Panc1 (cell line): Measurements from ENCODE around the gene MID2. TPM values are rescaled to one million over a fixed set of nuclear protein-coding genes. Genes with fewer than 3 reads are reported as not detected.

Source experiments
- ATAC-seq: fragments of 200-7000 bp; cut with Tn5 transposase; 2 replicates; pipeline ENCODE4 v1.9.1; 2020; ENCODE audit warnings: mild to moderate bottlenecking, moderate library complexity
- BruUV-seq: library from RNA; stranded (reverse); fragments of 400-500 nt; replicated peaks from 2 replicates; lab custom pipeline; 2021; lab: Mats Ljungman, UMichigan
- CTCF ChIA-PET: fragments of 300-600 bp; sonication (Branson Sonifier 250); formaldehyde crosslinking; loops from one replicate; lab custom pipeline; 2022; ENCODE audit warnings: antibody characterized with exemption; lab: Charles Lee
- POLR2A ChIA-PET: fragments of 300-600 bp; sonication (Branson Sonifier 250); formaldehyde crosslinking; loops from one replicate; lab custom pipeline; 2022; ENCODE audit warnings: antibody characterized with exemption; lab: Charles Lee
- DNase-seq: peaks from one replicate; pipeline ENCODE4 v3.0.0-alpha.2; 2010; ENCODE audit warnings: low read depth, low spot score
- H3K27ac ChIP-seq: 2 replicates; pipeline ENCODE4 v1.5.1; 2011; ENCODE audit warnings: mild to moderate bottlenecking, low read length, inconsistent platforms
- H3K27me3 ChIP-seq: fragments of 200-500 bp; sonication (Bioruptor generic); 2 replicates; pipeline ENCODE4 v1.6.0; 2014; ENCODE audit warnings: low read length, inconsistent platforms; ENCODE audit not compliant: control insufficient read depth, insufficient read depth
- H3K36me3 ChIP-seq: fragments of 200-500 bp; sonication (Bioruptor generic); 2 replicates; pipeline ENCODE4 v1.5.1; 2014; ENCODE audit warnings: inconsistent platforms, mild to moderate bottlenecking, low read length, moderate library complexity; ENCODE audit not compliant: control insufficient read depth, insufficient read depth
- H3K4me1 ChIP-seq: 2 replicates; pipeline ENCODE4 v1.5.1; 2011; ENCODE audit warnings: inconsistent platforms, mild to moderate bottlenecking, low read length, moderate library complexity; ENCODE audit not compliant: control insufficient read depth, insufficient read depth
- H3K4me3 ChIP-seq, 2 experiments: 2 replicates each; pipeline ENCODE4 v1.5.1; 2011 to 2012; ENCODE audit warnings: low read depth in 2 of 2, low read length in 2 of 2, mild to moderate bottlenecking in 2 of 2, inconsistent platforms in 1 of 2, moderate library complexity in 1 of 2
- H3K9me3 ChIP-seq: fragments of 200-500 bp; sonication (Bioruptor generic); 2 replicates; pipeline ENCODE4 v1.5.1; 2014; ENCODE audit warnings: low read depth, mild to moderate bottlenecking, inconsistent platforms, low read length, moderate library complexity; ENCODE audit not compliant: control insufficient read depth, insufficient read depth
- POLR2AphosphoS5 ChIP-seq: IDR thresholded peaks from 2 replicates; pipeline ENCODE4 v1.6.1; 2012; ENCODE audit warnings: mild to moderate bottlenecking, low read depth, low read length, moderate library complexity
- REST ChIP-seq, 2 experiments: IDR thresholded peaks; 2 replicates each; pipeline ENCODE4 v1.6.1; 2011 to 2012; ENCODE audit warnings: low read depth in 2 of 2, control low read depth in 1 of 2, low read length in 1 of 2, mild to moderate bottlenecking in 1 of 2, moderate library complexity in 1 of 2; ENCODE audit not compliant: insufficient read depth in 1 of 2
- SIN3A ChIP-seq: IDR thresholded peaks from 2 replicates; pipeline ENCODE4 v1.6.1; 2012; ENCODE audit warnings: low read depth, mild to moderate bottlenecking, low read length, moderate library complexity, borderline replicate concordance; ENCODE audit not compliant: insufficient read depth
- TCF7L2 ChIP-seq: IDR thresholded peaks from 2 replicates; pipeline ENCODE4 v1.6.1; 2011; ENCODE audit warnings: mild to moderate bottlenecking, low read depth, low read length, inconsistent platforms
- in situ Hi-C: cut with HindIII; loops from 2 replicates; pipeline ENCODE4 v1.10.0; 2016; ENCODE audit warnings: low sequenced_read_pairs, low pct_unique_long_range_greater_than_20kb
- intact Hi-C: fragments of 100-400 bp; cut with micrococcal nuclease; formaldehyde crosslinking; loops from one replicate; pipeline ENCODE4 v1.10.0; 2022; ENCODE audit not compliant: unreplicated experiment
- total RNA-seq: library from RNA; stranded (reverse); gene quantifications from one replicate; pipeline ENCODE4 v1.2.1, GENCODE V29; 2021; ENCODE audit not compliant: unreplicated experiment
- TF ChIP-seq, protein P1 (sequence below): fragments of 450-650 bp; IDR thresholded peaks from 2 replicates; pipeline ENCODE4 v1.5.1; 2017; ENCODE audit warnings: mild to moderate bottlenecking

Gene MID2
- total RNA-seq, 1 experiment from 2014 or later = 24.7 TPM

DNA sequence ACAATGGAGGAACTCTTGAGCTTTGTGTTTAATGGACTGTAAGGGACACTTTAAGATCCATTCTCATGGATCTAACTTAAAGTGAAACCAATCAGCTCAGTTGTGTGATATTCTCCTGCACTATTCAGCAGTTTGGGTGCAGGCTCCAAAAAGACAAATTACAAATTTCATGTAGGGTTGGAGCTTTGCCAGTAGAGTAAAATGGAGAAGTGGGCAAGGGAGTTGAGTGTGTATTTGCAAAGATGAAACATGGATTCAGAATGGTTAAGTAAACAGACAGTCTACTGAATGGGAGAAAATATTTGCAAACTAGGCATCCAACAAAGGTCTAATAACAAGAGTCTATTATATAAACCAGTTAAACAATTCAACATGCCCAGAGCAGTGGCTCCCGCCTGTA lies 21.2 kb upstream of the MID2 start:
- Histone ChIP-seq H3K36me3 (no peaks in the 10 kb centered on the region), H3K9me3 (no peaks in the 10 kb centered on the region), H3K27ac (no peak overlapping the region), H3K27me3 (no peaks in the 10 kb centered on the region; the same call in 1 of the 2 replicates), H3K4me3 (no peak overlapping the region), H3K4me1 (no peaks in the 10 kb centered on the region)
- TF ChIP-seq SIN3A (no peak), REST (IDR thresholded peaks at IDR 0.05; ENCODE audit: insufficient read depth in 1 of 2, low read depth in 2 of 2, low read length in 1 of 2) (no peak), TCF7L2 (no peak), POLR2AphosphoS5 (no peak)
- TF ChIP-seq, protein P1, sequence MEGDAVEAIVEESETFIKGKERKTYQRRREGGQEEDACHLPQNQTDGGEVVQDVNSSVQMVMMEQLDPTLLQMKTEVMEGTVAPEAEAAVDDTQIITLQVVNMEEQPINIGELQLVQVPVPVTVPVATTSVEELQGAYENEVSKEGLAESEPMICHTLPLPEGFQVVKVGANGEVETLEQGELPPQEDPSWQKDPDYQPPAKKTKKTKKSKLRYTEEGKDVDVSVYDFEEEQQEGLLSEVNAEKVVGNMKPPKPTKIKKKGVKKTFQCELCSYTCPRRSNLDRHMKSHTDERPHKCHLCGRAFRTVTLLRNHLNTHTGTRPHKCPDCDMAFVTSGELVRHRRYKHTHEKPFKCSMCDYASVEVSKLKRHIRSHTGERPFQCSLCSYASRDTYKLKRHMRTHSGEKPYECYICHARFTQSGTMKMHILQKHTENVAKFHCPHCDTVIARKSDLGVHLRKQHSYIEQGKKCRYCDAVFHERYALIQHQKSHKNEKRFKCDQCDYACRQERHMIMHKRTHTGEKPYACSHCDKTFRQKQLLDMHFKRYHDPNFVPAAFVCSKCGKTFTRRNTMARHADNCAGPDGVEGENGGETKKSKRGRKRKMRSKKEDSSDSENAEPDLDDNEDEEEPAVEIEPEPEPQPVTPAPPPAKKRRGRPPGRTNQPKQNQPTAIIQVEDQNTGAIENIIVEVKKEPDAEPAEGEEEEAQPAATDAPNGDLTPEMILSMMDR = no peak
- no TSS peak for BruUV-seq
- intact Hi-C loops = no loop called here
- ATAC-seq (no peak), DNase-seq (no peak)
- CTCF ChIA-PET = no interaction called here
- in situ Hi-C loops = no loop called here
- POLR2A ChIA-PET = no interaction called here

- in situ Hi-C loops = no loop called here
These were observed 20.5 kb upstream of the MID2 start for GRCh38 chrX:107805179-107805578.

More at GRCh38 chrX:107805179-107805578, 20.5 kb upstream of the MID2 start:
- DNase-seq = no peak
- H3K9me3 ChIP-seq = no peaks in the 10 kb centered on the region
- no peaks in the 10 kb centered on the region; the same call in 1 of the 2 replicates for H3K27me3 ChIP-seq
- no peaks in the 10 kb centered on the region for H3K36me3 ChIP-seq
- ChIA-PET CTCF (no interaction called here), POLR2A (no interaction called here)
- no peaks in the 10 kb centered on the region for H3K4me1 ChIP-seq
- H3K4me3 ChIP-seq = no peak overlapping the region
- no peak overlapping the region for H3K27ac ChIP-seq
- intact Hi-C loops = no loop called here
- no TSS peak for BruUV-seq
- ATAC-seq = no peak
- TF ChIP-seq SIN3A (no peak), POLR2AphosphoS5 (no peak), TCF7L2 (no peak), REST (IDR thresholded peaks at IDR 0.05; ENCODE audit: insufficient read depth in 1 of 2, low read depth in 2 of 2, low read length in 1 of 2) (no peak)
- TF ChIP-seq, protein P1 = no peak
